GM12878 (cell line): ENCODE results near the gene SLC1A2. TPM values are rescaled to one million over a fixed set of nuclear protein-coding genes. Genes with fewer than 3 reads are reported as not detected.

Experiments used
- ATAC-seq: fragments of 200-7000 bp; cut with Tn5 transposase; 3 replicates; pipeline ENCODE4 v1.9.1; 2020; ENCODE audit warnings: mild to moderate bottlenecking, moderate library complexity
- BruUV-seq: library from RNA; stranded (reverse); fragments of 400-500 nt; replicated peaks from 2 replicates; lab custom pipeline; 2021; lab: Mats Ljungman, UMichigan
- CTCF ChIA-PET: fragments of 300-600 bp; sonication (Branson Sonifier 250); formaldehyde crosslinking; extraction: SDS; loops from one replicate; lab custom pipeline; 2021; ENCODE audit warnings: inconsistent platforms; lab: Yijun Ruan, JAX
- POLR2A ChIA-PET: fragments of 350-600 bp; formaldehyde crosslinking; extraction: SDS; loops from one replicate; lab custom pipeline; 2021; ENCODE audit warnings: inconsistent platforms; lab: Charles Lee
- RAD21 ChIA-PET: fragments of 300-600 bp; sonication (Branson Sonifier 250); formaldehyde crosslinking; loops from one replicate; lab custom pipeline; 2023; ENCODE audit warnings: antibody characterized with exemption; ENCODE audit not compliant: unreplicated experiment; lab: Charles Lee
- SMC1A ChIA-PET: fragments of 300-600 bp; sonication (Branson Sonifier 250); formaldehyde crosslinking; loops from one replicate; lab custom pipeline; 2023; ENCODE audit not compliant: unreplicated experiment, uncharacterized antibody; lab: Charles Lee
- DNase-seq: peaks from one replicate; pipeline ENCODE4 v3.0.0-alpha.2; 2011; ENCODE audit warnings: low read depth, low spot score
- FAIRE-seq: peaks from 3 replicates; lab custom pipeline; 2011; peaks lifted over from hg19 to GRCh38; lab: Jason Lieb, UNC
- H2AFZ ChIP-seq: 2 replicates; pipeline ENCODE4 v1.6.0; 2011; ENCODE audit warnings: low read depth, low read length, control low read depth; ENCODE audit not compliant: control insufficient read depth
- H3K27ac ChIP-seq: 2 replicates; pipeline ENCODE4 v1.5.1; 2011; ENCODE audit warnings: control low read depth; ENCODE audit not compliant: control insufficient read depth, insufficient read depth
- H3K27me3 ChIP-seq, 2 experiments: replicated peaks in 1 of 2; 2 replicates each; pipeline versions ENCODE4 v1.6.0 to v1.6.1; 2011; ENCODE audit warnings: low read length in 1 of 2; ENCODE audit not compliant: control insufficient read depth in 2 of 2, insufficient read depth in 2 of 2
- H3K36me3 ChIP-seq, 2 experiments: 2 replicates each; pipeline ENCODE4 v1.5.1; 2011; ENCODE audit warnings: low read length in 1 of 2; ENCODE audit not compliant: control insufficient read depth in 2 of 2, insufficient read depth in 2 of 2
- H3K4me1 ChIP-seq: 2 replicates; pipeline ENCODE4 v1.6.1; 2011; ENCODE audit warnings: mild to moderate bottlenecking, low read length, moderate library complexity, mixed read lengths; ENCODE audit not compliant: control insufficient read depth, insufficient read depth
- H3K4me2 ChIP-seq: 2 replicates; pipeline ENCODE4 v1.6.0; 2011; ENCODE audit warnings: control low read depth; ENCODE audit not compliant: control insufficient read depth, insufficient read depth
- H3K4me3 ChIP-seq: fragments of 200-600 bp; sonication (generic); 2 replicates; pipeline ENCODE4 v1.5.1; 2016
- H3K79me2 ChIP-seq: 2 replicates; pipeline ENCODE4 v1.6.0; 2011; ENCODE audit warnings: low read length; ENCODE audit not compliant: control insufficient read depth, insufficient read depth
- H3K9ac ChIP-seq: 2 replicates; pipeline ENCODE4 v1.8.0; 2011; ENCODE audit warnings: low read length, control low read depth, mixed read lengths; ENCODE audit not compliant: control insufficient read depth, insufficient read depth
- H3K9me3 ChIP-seq: replicated peaks from 3 replicates; pipeline ENCODE4 v1.5.1; 2011; ENCODE audit warnings: mild to moderate bottlenecking, low read length; ENCODE audit not compliant: control insufficient read depth, insufficient read depth
- H4K20me1 ChIP-seq: 2 replicates; pipeline ENCODE4 v1.6.0; 2011; ENCODE audit not compliant: control insufficient read depth, insufficient read depth
- CREM ChIP-seq: IDR thresholded peaks from 2 replicates; pipeline ENCODE4 v1.6.1; 2014; ENCODE audit warnings: antibody characterized with exemption, low read depth
- NRF1 ChIP-seq: conservative IDR thresholded peaks from 2 replicates; pipeline ENCODE4 v1.6.1; 2011; ENCODE audit warnings: mild to moderate bottlenecking, low read depth, low read length, improper control_type of control experiment
- RELB ChIP-seq: fragments of 450-650 bp; IDR thresholded peaks from 2 replicates; pipeline ENCODE4 v1.6.1; 2017; ENCODE audit warnings: low read depth, mild to moderate bottlenecking, moderate library complexity
- ZNF687 ChIP-seq: fragments of 450-650 bp; IDR thresholded peaks from 2 replicates; pipeline ENCODE4 v1.6.1; 2017; ENCODE audit warnings: mild to moderate bottlenecking, moderate library complexity
- WGBS: methylation state at CpG from one replicate; pipeline ENCODE4 v1.1.6; 2016; ENCODE audit warnings: low lambda C conversion rate; ENCODE audit not compliant: insufficient replicate concordance, insufficient coverage; ENCODE audit errors: missing lambda C conversion rate; 5-methylcytosine and 5-hydroxymethylcytosine counted together
- in situ Hi-C: fragments of 300-500 bp; cut with MboI; formaldehyde crosslinking; loops from 9 replicates; pipeline ENCODE4 v1.14.3; 2018; ENCODE audit warnings: mixed read lengths
- intact Hi-C: fragments of 100-400 bp; cut with micrococcal nuclease; formaldehyde crosslinking; loops from one replicate; pipeline ENCODE4 v1.14.2; 2022; ENCODE audit not compliant: unreplicated experiment
- polyA plus RNA-seq, 11 experiments: library from polyadenylated mRNA; depleted of rRNA in 4 of 11; unstranded in 6 of 11; stranded (reverse) in 5 of 11; fragments of >200 nt; fragmentation: Nextera tagmentation in 4 of 11; fragmentation: Illumina TruSeq in 1 of 11; extraction: Ambion mirVana in 4 of 11; extraction: Trizol in 1 of 11; gene quantifications; 1 replicate in 1 of 11; 2 replicates in 10 of 11; pipeline versions ENCODE4 v1.2.1 to v1.2.3, GENCODE V29; 2011 to 2016; ENCODE audit warnings: inconsistent platforms in 2 of 11, missing spikeins in 2 of 11, low read depth in 1 of 11
- total RNA-seq, 4 experiments: library from RNA; depleted of rRNA in 3 of 4; stranded (reverse); fragments of >200 nt in 3 of 4; fragmentation: Illumina TruSeq in 1 of 4; extraction: Trizol in 1 of 4; gene quantifications; 2 replicates each; pipeline versions ENCODE4 v1.2.1 to v1.2.3, GENCODE V29; 2013 to 2021

Gene SLC1A2
- total and polyA plus RNA-seq, 10 of the 15 experiments (the other 5 are each of a cell fraction or from before 2014, with no cell fraction given), result 0.01 to 0.84 (median 0.22) TPM; not detected in 1

GRCh38 chr11:35402751-35403660 is 16.4 kb downstream of the SLC1A2 start:
- H3K36me3 ChIP-seq, result no peaks in the 10 kb centered on the region
- no peaks in the 10 kb centered on the region for H3K9me3 ChIP-seq
- FAIRE-seq, result peak; percentile 68
- no peak overlapping the region for H3K9ac ChIP-seq
- no peak overlapping the region for H2AFZ ChIP-seq
- ChIA-PET CTCF (interaction anchor here (0.5 to 1.5 kb wide), 9 partner anchors 9 to 817 kb away, joined by 3 to 6 read pairs (median 3); no protein-coding TSS in a partner anchor), RAD21 (interaction anchor here (1.2 to 1.3 kb wide), 2 partner anchors 12 to 97 kb away, joined by 3 read pairs; no protein-coding TSS in a partner anchor), SMC1A (interaction anchor here (0.8 to 1.7 kb wide), 5 partner anchors 10 to 481 kb away, joined by 3 to 5 read pairs (median 3); no protein-coding TSS in a partner anchor), POLR2A (interaction anchor here (0.7 kb wide), 1 partner anchor 487 kb away, joined by 3 read pairs; no protein-coding TSS in a partner anchor)
- H3K4me2 ChIP-seq, result no peak overlapping the region
- DNase-seq, result no peak
- H3K4me3 ChIP-seq, result no peak overlapping the region
- TF ChIP-seq RELB (no peak), NRF1 (no peak), CREM (no peak), ZNF687 (no peak)
- 62% methylated on average over 9 of the region's 9 CpGs for WGBS
- in situ Hi-C loops (no loop called here), intact Hi-C loops (no loop called here)
- ATAC-seq, result no peak
- H3K27ac ChIP-seq, result no peak overlapping the region
- no peaks in the 10 kb centered on the region for H3K79me2 ChIP-seq
- 0 out of 4 replicates have a peak, but pooled peaks cover 0 to 6% of the 10 kb centered on the region in 2 experiments for H3K27me3 ChIP-seq
- H3K4me1 ChIP-seq, result no peaks in the 10 kb centered on the region
- no peaks in the 10 kb centered on the region for H4K20me1 ChIP-seq
- BruUV-seq, result no TSS peak
